ENCODE measurements around the gene KLRC3.
"Not testable (repeated sequence)": the region's sequence is repeated elsewhere in the genome, so short reads cannot be mapped to it uniquely, and the experiment has no call there.

The KLRC3 gene

GRCh38 chr12:10368206-10369171 is 51.9 kb downstream of the KLRC3 start:
- DNase-seq = peak; percentile 21

- not testable (repeated sequence) for DNase-seq
Observed at GRCh38 chr12:10367714-10368113, 52.7 kb downstream of the KLRC3 start.

- peak; percentile 59 for DNase-seq
Observed at GRCh38 chr12:10366875-10367274, 53.5 kb downstream of the KLRC3 start.

- DNase-seq = peak; percentile 41
Observed at GRCh38 chr12:10365696-10366405, 54.5 kb downstream of the KLRC3 start.

GRCh38 chr12:10364815-10365622 is 55.4 kb downstream of the KLRC3 start:
- DNase-seq = peak; percentile 66

- DNase-seq = peak; percentile 24
Observed at GRCh38 chr12:10363914-10364814, 56.2 kb downstream of the KLRC3 start.

- no peak for DNase-seq
Observed at GRCh38 chr12:10363658-10363913, 56.8 kb downstream of the KLRC3 start.

- DNase-seq = peak; percentile 67
Observed at GRCh38 chr12:10362828-10363657, 57.4 kb downstream of the KLRC3 start.

GRCh38 chr12:10362325-10362724 is 58.1 kb downstream of the KLRC3 start:
- no peak for DNase-seq

Data from MV-4-11 (cell line).